ENCODE results near the gene ARHGDIA. TPM values are rescaled to one million over a fixed set of nuclear protein-coding genes. Genes with fewer than 3 reads are reported as not detected.

The ARHGDIA gene
- total RNA-seq, 1 experiment from 2014 or later: 667 TPM

- peak overlapping the region; percentile 94 for H3K27ac ChIP-seq (ENCODE audit: low read depth, low read length, poor library complexity, severe bottlenecking)
- ChIA-PET CTCF (no interaction called here), POLR2A (ENCODE audit: low non-redundant PET) (interaction anchor here (0.5 kb wide), 1 partner anchor 14 kb away, joined by 3 read pairs; no protein-coding TSS in a partner anchor)
These were observed 2.4 kb downstream of the ARHGDIA start for GRCh38 chr17:81868674-81869220.

GRCh38 chr17:81867991-81868673, 3.0 kb downstream of the ARHGDIA start:
- POLR2A ChIA-PET (ENCODE audit: low non-redundant PET): interaction anchor here (0.5 kb wide), 1 partner anchor 13 kb away, joined by 3 read pairs; no protein-coding TSS in a partner anchor
- H3K4me1 ChIP-seq (ENCODE audit: insufficient read depth, low read length, poor library complexity, severe bottlenecking): peaks cover 31% of the 10 kb centered on the region
- H3K27ac ChIP-seq (ENCODE audit: low read depth, low read length, poor library complexity, severe bottlenecking): peak overlapping the region; percentile 81
- TF ChIP-seq EZH2 (IDR thresholded peaks at IDR 0.05; ENCODE audit: borderline replicate concordance, low read depth, low read length, poor library complexity, severe bottlenecking) (no peak), CTCF (conservative IDR thresholded peaks at IDR 0.05; ENCODE audit: low read depth, low read length) (no peak)
- intact Hi-C loops (cut with micrococcal nuclease; ENCODE audit: unreplicated experiment): no loop called here
- H3K36me3 ChIP-seq (ENCODE audit: insufficient read depth, low read length, poor library complexity, severe bottlenecking): peaks cover 43% of the 10 kb centered on the region
- no TSS peak for BruUV-seq (replicated peaks)
- no peak for DNase-seq (ENCODE audit: low spot score)
- H3K4me3 ChIP-seq (ENCODE audit: low read depth, low read length, poor library complexity, severe bottlenecking): no peak overlapping the region
- CTCF ChIA-PET: no interaction called here
- H3K27me3 ChIP-seq (replicated peaks; ENCODE audit: insufficient read depth, low read depth, low read length, poor library complexity): no peaks in the 10 kb centered on the region
- no peaks in the 10 kb centered on the region for H3K9me3 ChIP-seq (ENCODE audit: low read depth, low read length, poor library complexity, severe bottlenecking)

More at GRCh38 chr17:81868674-81869220, 2.4 kb downstream of the ARHGDIA start:
- H3K4me1 ChIP-seq (ENCODE audit: insufficient read depth, low read length, poor library complexity, severe bottlenecking): peaks cover 31% of the 10 kb centered on the region
- TF ChIP-seq CTCF (conservative IDR thresholded peaks at IDR 0.05; ENCODE audit: low read depth, low read length): no peak
- no peaks in the 10 kb centered on the region for H3K27me3 ChIP-seq (replicated peaks; ENCODE audit: insufficient read depth, low read depth, low read length, poor library complexity)
- intact Hi-C loops (cut with micrococcal nuclease; ENCODE audit: unreplicated experiment): no loop called here
- DNase-seq (ENCODE audit: low spot score): no peak
- H3K36me3 ChIP-seq (ENCODE audit: insufficient read depth, low read length, poor library complexity, severe bottlenecking): peaks cover 37% of the 10 kb centered on the region
- H3K4me3 ChIP-seq (ENCODE audit: low read depth, low read length, poor library complexity, severe bottlenecking): peak overlapping the region; percentile 80
- TSS peak; percentile 75 for BruUV-seq (replicated peaks)
- H3K9me3 ChIP-seq (ENCODE audit: low read depth, low read length, poor library complexity, severe bottlenecking): no peaks in the 10 kb centered on the region

- Histone ChIP-seq H3K36me3 (ENCODE audit: insufficient read depth, low read length, poor library complexity, severe bottlenecking) (peaks cover 47% of the 10 kb centered on the region), H3K27ac (ENCODE audit: low read depth, low read length, poor library complexity, severe bottlenecking) (peak overlapping the region; percentile 81), H3K27me3 (replicated peaks; ENCODE audit: insufficient read depth, low read depth, low read length, poor library complexity) (no peaks in the 10 kb centered on the region), H3K9me3 (ENCODE audit: low read depth, low read length, poor library complexity, severe bottlenecking) (no peaks in the 10 kb centered on the region), H3K4me1 (ENCODE audit: insufficient read depth, low read length, poor library complexity, severe bottlenecking) (peaks cover 32% of the 10 kb centered on the region), H3K4me3 (ENCODE audit: low read depth, low read length, poor library complexity, severe bottlenecking) (no peak overlapping the region)
- peak; percentile 57 for DNase-seq (ENCODE audit: low spot score)
- no TSS peak for BruUV-seq (replicated peaks)
- no peak for TF ChIP-seq EZH2 (IDR thresholded peaks at IDR 0.05; ENCODE audit: borderline replicate concordance, low read depth, low read length, poor library complexity, severe bottlenecking)
- intact Hi-C loops (cut with micrococcal nuclease; ENCODE audit: unreplicated experiment): no loop called here
- CTCF ChIA-PET: no interaction called here
- POLR2A ChIA-PET (ENCODE audit: low non-redundant PET): no interaction called here
These were observed 3.8 kb downstream of the ARHGDIA start for GRCh38 chr17:81867170-81867990.

Data from A673 (cell line).